Loucy (cell line): ENCODE measurements around the gene KLHDC10.

ENCODE experiments used
- CTCF ChIP-seq: fragments of 200-600 bp; sonication (generic); conservative IDR thresholded peaks from 2 replicates; pipeline ENCODE4 v1.5.1; 2014; ENCODE audit warnings: mild to moderate bottlenecking, antibody characterized with exemption, low read length
- EZH2phosphoT487 ChIP-seq: fragments of 200-600 bp; IDR thresholded peaks from 2 replicates; pipeline ENCODE4 v1.6.1; 2018; ENCODE audit warnings: antibody characterized with exemption, mild to moderate bottlenecking, moderate library complexity, borderline replicate concordance

GRCh38 chr7:130174237-130174959 is 104.1 kb downstream of the KLHDC10 start:
- TF ChIP-seq CTCF (no peak), EZH2phosphoT487 (no peak)
